ENCODE measurements around the gene PTPRCAP. TPM values are rescaled to one million over a fixed set of nuclear protein-coding genes. Genes with fewer than 3 reads are reported as not detected.

The PTPRCAP gene
- total RNA-seq, 4 donors from 2014 or later, result 17.3 to 56.9 (median 21.7) TPM

- no peak for DNase-seq
- TF ChIP-seq CTCF (IDR thresholded peaks at IDR 0.05), result no peak
- no peak for TF ChIP-seq POLR2A (IDR thresholded peaks at IDR 0.05)
- no peaks in the 10 kb centered on the region for H3K9me3 ChIP-seq
- H3K36me3 ChIP-seq, result peaks cover 0 to 47% (median 0%) of the 10 kb centered on the region in 3 donors
- H3K27me3 ChIP-seq, result no peaks in the 10 kb centered on the region
- no peak overlapping the region for H3K27ac ChIP-seq
- H3K4me1 ChIP-seq, result peaks cover 0 to 44% (median 8%) of the 10 kb centered on the region in 4 donors
- no peak overlapping the region for H3K4me3 ChIP-seq
Measured at GRCh38 chr11:67393990-67394389, 43.5 kb downstream of the PTPRCAP start.

- peaks cover 0 to 41% (median 0%) of the 10 kb centered on the region in 3 donors for H3K36me3 ChIP-seq
- DNase-seq, result no peak
Measured at GRCh38 chr11:67393437-67393836, 44.0 kb downstream of the PTPRCAP start.

GRCh38 chr11:67392183-67392715 is 45.2 kb downstream of the PTPRCAP start:
- Histone ChIP-seq H3K4me3 (peak overlapping the region; percentile 80 to 98 (median 92)), H3K27me3 (no peaks in the 10 kb centered on the region), H3K27ac (peak overlapping the region; percentile 81 to 93 (median 86)), H3K36me3 (peaks cover 0 to 29% (median 0%) of the 10 kb centered on the region in 3 donors), H3K9me3 (no peaks in the 10 kb centered on the region), H3K4me1 (peaks cover 0 to 34% (median 8%) of the 10 kb centered on the region in 4 donors)
- TF ChIP-seq CTCF (IDR thresholded peaks at IDR 0.05), result no peak
- TF ChIP-seq POLR2A (IDR thresholded peaks at IDR 0.05), result no peak
- DNase-seq, result no peak

More at GRCh38 chr11:67393437-67393836, 44.0 kb downstream of the PTPRCAP start:
- H3K27ac ChIP-seq, result no peak overlapping the region
- no peak overlapping the region for H3K4me3 ChIP-seq
- no peaks in the 10 kb centered on the region for H3K27me3 ChIP-seq
- TF ChIP-seq CTCF (IDR thresholded peaks at IDR 0.05) (no peak), POLR2A (IDR thresholded peaks at IDR 0.05) (no peak)
- H3K9me3 ChIP-seq, result no peaks in the 10 kb centered on the region
- peaks cover 0 to 41% (median 8%) of the 10 kb centered on the region in 4 donors for H3K4me1 ChIP-seq

- Histone ChIP-seq H3K27ac (peak within 1 kb of the TSS; percentile 81 to 93 (median 86)), H3K36me3 (peaks cover 0 to 22% (median 0%) of the 10 kb centered on the region in 3 donors), H3K27me3 (no peaks in the 10 kb centered on the region), H3K4me1 (peaks cover 0 to 27% (median 5%) of the 10 kb centered on the region in 4 donors), H3K9me3 (no peaks in the 10 kb centered on the region), H3K4me3 (peak within 1 kb of the TSS; percentile 80 to 98 (median 92))
- TF ChIP-seq CTCF (IDR thresholded peaks at IDR 0.05), result no peak
- TF ChIP-seq POLR2A (IDR thresholded peaks at IDR 0.05), result peak; percentile 56 to 65
- peak; percentile 97 to 99 (median 99) for DNase-seq
Measured at GRCh38 chr11:67391304-67392182, 45.9 kb downstream of the PTPRCAP start, which contains the start of gene RAD9A. Gene RAD9A, plus strand, starts transcription at chr11:67391986. Its CDS starts 59 bp downstream, at chr11:67392045.

- H3K27me3 ChIP-seq, result no peaks in the 10 kb centered on the region
- H3K27ac ChIP-seq, result peak overlapping the region; percentile 81 to 93 (median 86)
- no peak for TF ChIP-seq CTCF (IDR thresholded peaks at IDR 0.05)
- no peak for TF ChIP-seq POLR2A (IDR thresholded peaks at IDR 0.05)
- peaks cover 0 to 16% (median 0%) of the 10 kb centered on the region in 3 donors for H3K36me3 ChIP-seq
- no peak for DNase-seq
- peaks cover 0 to 25% (median 5%) of the 10 kb centered on the region in 4 donors for H3K4me1 ChIP-seq
- H3K4me3 ChIP-seq, result peak overlapping the region; percentile 80 to 98 (median 92)
- H3K9me3 ChIP-seq, result no peaks in the 10 kb centered on the region
Measured at GRCh38 chr11:67390947-67391303, 46.6 kb downstream of the PTPRCAP start.
